ENCODE measurements around the gene CHPT1. TPM values are rescaled to one million over a fixed set of nuclear protein-coding genes. Genes with fewer than 3 reads are reported as not detected.

Gene CHPT1
- total RNA-seq, 2 donors from 2014 or later, result 17.2 to 22.1 TPM

GRCh38 chr12:101694986-101695385, 2.5 kb upstream of the CHPT1 start:
- no peaks in the 10 kb centered on the region for H3K36me3 Mint-ChIP-seq (ENCODE audit: low read depth)
- Histone ChIP-seq H3K4me1 (ENCODE audit: control insufficient read depth, insufficient read depth, low read length) (peaks cover 6% of the 10 kb centered on the region), H3K36me3 (ENCODE audit: control insufficient read depth, insufficient read depth, low read length) (no peaks in the 10 kb centered on the region), H3K27me3 (ENCODE audit: control insufficient read depth, insufficient read depth, low read length, poor library complexity, severe bottlenecking) (peaks cover 22% of the 10 kb centered on the region), H3K4me3 (ENCODE audit: low read length) (no peak overlapping the region), H3K9me3 (ENCODE audit: control insufficient read depth, low read length) (no peaks in the 10 kb centered on the region), H3K9ac (ENCODE audit: extremely low read depth, low read length, poor library complexity, severe bottlenecking) (no peak overlapping the region), H3K27ac (ENCODE audit: low read depth, low read length) (no peak overlapping the region)
- 97 to 100% methylated on average over 1 to 2 of the region's 2 CpGs for WGBS, 2 experiments (ENCODE audit: insufficient coverage in 1 of 2, insufficient read length in 1 of 2)
- H3K27ac Mint-ChIP-seq, result no peak overlapping the region
- H3K9me3 Mint-ChIP-seq, result no peaks in the 10 kb centered on the region
- H3K4me1 Mint-ChIP-seq, result peaks cover 10% of the 10 kb centered on the region
- no peak for TF ChIP-seq CTCF (conservative IDR thresholded peaks at IDR 0.05)
- peaks cover 28% of the 10 kb centered on the region for H3K27me3 Mint-ChIP-seq (ENCODE audit: insufficient read depth)
- DNase-seq, result no peak
- H3K4me3 Mint-ChIP-seq, result no peak overlapping the region

- Mint-ChIP-seq H3K4me3 (no peak overlapping the region), H3K9me3 (no peaks in the 10 kb centered on the region), H3K4me1 (peaks cover 10% of the 10 kb centered on the region), H3K36me3 (ENCODE audit: low read depth) (no peaks in the 10 kb centered on the region), H3K27ac (no peak overlapping the region), H3K27me3 (ENCODE audit: insufficient read depth) (peaks cover 28% of the 10 kb centered on the region)
- TF ChIP-seq CTCF (conservative IDR thresholded peaks at IDR 0.05), result no peak
- H3K9ac ChIP-seq (ENCODE audit: extremely low read depth, low read length, poor library complexity, severe bottlenecking), result no peak overlapping the region
- WGBS, 2 experiments (ENCODE audit: insufficient coverage in 1 of 2, insufficient read length in 1 of 2), result 100% methylated on average over 1 of the region's 1 CpG; no CpG with 5 or more reads in 1 of the 2 experiments
- H3K36me3 ChIP-seq (ENCODE audit: control insufficient read depth, insufficient read depth, low read length), result no peaks in the 10 kb centered on the region
- H3K4me1 ChIP-seq (ENCODE audit: control insufficient read depth, insufficient read depth, low read length), result peaks cover 6% of the 10 kb centered on the region
- H3K27ac ChIP-seq (ENCODE audit: low read depth, low read length), result no peak overlapping the region
- DNase-seq, result no peak
- peaks cover 22% of the 10 kb centered on the region for H3K27me3 ChIP-seq (ENCODE audit: control insufficient read depth, insufficient read depth, low read length, poor library complexity, severe bottlenecking)
- no peak overlapping the region for H3K4me3 ChIP-seq (ENCODE audit: low read length)
- no peaks in the 10 kb centered on the region for H3K9me3 ChIP-seq (ENCODE audit: control insufficient read depth, low read length)
Observed at GRCh38 chr12:101695706-101696105, 1.7 kb upstream of the CHPT1 start.

- Histone ChIP-seq H3K27ac (ENCODE audit: low read depth, low read length) (no peak overlapping the region), H3K27me3 (ENCODE audit: control insufficient read depth, insufficient read depth, low read length, poor library complexity, severe bottlenecking) (peaks cover 22% of the 10 kb centered on the region), H3K4me1 (ENCODE audit: control insufficient read depth, insufficient read depth, low read length) (peaks cover 6% of the 10 kb centered on the region), H3K4me3 (ENCODE audit: low read length) (peak overlapping the region; percentile 84), H3K36me3 (ENCODE audit: control insufficient read depth, insufficient read depth, low read length) (no peaks in the 10 kb centered on the region), H3K9me3 (ENCODE audit: control insufficient read depth, low read length) (no peaks in the 10 kb centered on the region), H3K9ac (ENCODE audit: extremely low read depth, low read length, poor library complexity, severe bottlenecking) (peak overlapping the region; percentile 39)
- H3K27ac Mint-ChIP-seq, result peak overlapping the region; percentile 39
- 48 to 62% methylated on average over 13 to 18 of the region's 18 CpGs for WGBS, 2 experiments (ENCODE audit: insufficient coverage in 1 of 2, insufficient read length in 1 of 2)
- no peaks in the 10 kb centered on the region for H3K36me3 Mint-ChIP-seq (ENCODE audit: low read depth)
- DNase-seq, result no peak
- H3K4me3 Mint-ChIP-seq, result peak overlapping the region; percentile 76
- no peaks in the 10 kb centered on the region for H3K9me3 Mint-ChIP-seq
- H3K27me3 Mint-ChIP-seq (ENCODE audit: insufficient read depth), result peaks cover 28% of the 10 kb centered on the region
- H3K4me1 Mint-ChIP-seq, result peaks cover 10% of the 10 kb centered on the region
- no peak for TF ChIP-seq CTCF (conservative IDR thresholded peaks at IDR 0.05)
Observed at GRCh38 chr12:101696251-101697196, 916 bp upstream of the CHPT1 start.

Data from endodermal cell (in vitro differentiated cells).